Right renal cortex interstitium (tissue), 3 donors: ENCODE results near the gene CLIP4. TPM values are rescaled to one million over a fixed set of nuclear protein-coding genes. Genes with fewer than 3 reads are reported as not detected.
"Not testable (repeated sequence)": the region's sequence is repeated elsewhere in the genome, so short reads cannot be mapped to it uniquely, and the experiment has no call there.

Experiments
- DNase-seq, 3 donors: peaks; one replicate each; pipeline ENCODE4 v3.0.0-alpha.2; 2013; ENCODE audit warnings: low read depth in 3 of 3, low spot score in 2 of 3
- polyA plus RNA-seq, 3 donors: library from polyadenylated mRNA; unstranded; fragments of 120-200 nt; gene quantifications; one replicate each; pipeline ENCODE4 v1.2.1, GENCODE V29; 2013; ENCODE audit not compliant: insufficient read length in 3 of 3

The CLIP4 gene
- polyA plus RNA-seq, 3 donors = 16.5 to 17.6 (median 16.8) TPM

- no peak for DNase-seq
Measured at GRCh38 chr2:29096969-29097368, 18.2 kb upstream of the CLIP4 start.

- no peak for DNase-seq
Measured at GRCh38 chr2:29097569-29097968, 17.6 kb upstream of the CLIP4 start.

GRCh38 chr2:29100564-29100963 lies 14.7 kb upstream of the CLIP4 start:
- DNase-seq = no peak

- no peak for DNase-seq
Measured at GRCh38 chr2:29104688-29105087, 10.5 kb upstream of the CLIP4 start.

- no peak for DNase-seq
Measured at GRCh38 chr2:29105375-29105774, 9.8 kb upstream of the CLIP4 start.

GRCh38 chr2:29106256-29106655 lies 9.0 kb upstream of the CLIP4 start:
- DNase-seq = no peak

- DNase-seq = no peak
Measured at GRCh38 chr2:29106980-29107388, 8.2 kb upstream of the CLIP4 start.

GRCh38 chr2:29107547-29107946 lies 7.7 kb upstream of the CLIP4 start:
- not testable (repeated sequence) for DNase-seq

GRCh38 chr2:29108225-29108624 lies 7.0 kb upstream of the CLIP4 start:
- DNase-seq = no peak

GRCh38 chr2:29109246-29109645 lies 6.0 kb upstream of the CLIP4 start:
- no peak for DNase-seq

- DNase-seq = no peak
Measured at GRCh38 chr2:29110916-29111535, 4.2 kb upstream of the CLIP4 start.

GRCh38 chr2:29112379-29112778 lies 2.8 kb upstream of the CLIP4 start:
- DNase-seq = no peak

GRCh38 chr2:29113027-29113686 lies 2.1 kb upstream of the CLIP4 start:
- no peak for DNase-seq

GRCh38 chr2:29113891-29114321 lies 1.3 kb upstream of the CLIP4 start:
- no peak for DNase-seq

GRCh38 chr2:29114586-29114945 lies 649 bp upstream of the CLIP4 start:
- DNase-seq = no peak

- peak in 1 of 3 donors; percentile 31 for DNase-seq
Measured at GRCh38 chr2:29115797-29116781, 874 bp downstream of the CLIP4 start.

GRCh38 chr2:29117636-29118303 lies 2.6 kb downstream of the CLIP4 start:
- DNase-seq = no peak

GRCh38 chr2:29119211-29119610 lies 4.0 kb downstream of the CLIP4 start:
- DNase-seq = no peak

- DNase-seq = no peak
Measured at GRCh38 chr2:29120846-29121245, 5.6 kb downstream of the CLIP4 start.

- DNase-seq = no peak
Measured at GRCh38 chr2:29123617-29124349, 8.6 kb downstream of the CLIP4 start.
